Endothelial cell of umbilical vein (primary cell): ENCODE results near the gene PLEKHG4B. TPM values are rescaled to one million over a fixed set of nuclear protein-coding genes. Genes with fewer than 3 reads are reported as not detected.

Source experiments
- BruUV-seq: library from RNA; stranded (reverse); fragments of 400-500 nt; replicated peaks from 2 replicates; lab custom pipeline; 2021; lab: Mats Ljungman, UMichigan
- CTCF ChIA-PET: fragments of 300-600, 350-600 bp; sonication (Branson Sonifier 250); formaldehyde crosslinking; loops from one replicate; lab custom pipeline; 2021; ENCODE audit warnings: antibody characterized with exemption, inconsistent platforms; lab: Charles Lee
- POLR2A ChIA-PET: fragments of 300-600, 350-600 bp; sonication (Branson Sonifier 250); formaldehyde crosslinking; loops from one replicate; lab custom pipeline; 2021; ENCODE audit warnings: antibody characterized with exemption, inconsistent platforms; lab: Charles Lee
- DNase-seq: peaks from one replicate; pipeline ENCODE4 v3.0.0-alpha.2; 2011; ENCODE audit warnings: low read depth, low spot score
- FAIRE-seq: peaks from 2 replicates; lab custom pipeline; 2011; peaks lifted over from hg19 to GRCh38; lab: Jason Lieb, UNC
- H2AFZ ChIP-seq: 2 replicates; pipeline ENCODE4 v1.6.0; 2012; ENCODE audit warnings: low read depth, low read length, control low read depth, inconsistent platforms
- H3K27ac ChIP-seq: 2 replicates; pipeline ENCODE4 v1.5.1; 2011; ENCODE audit warnings: low read depth, mild to moderate bottlenecking, control low read depth, low read length, moderate library complexity; ENCODE audit not compliant: insufficient read depth
- H3K27me3 ChIP-seq, 2 experiments: 2 replicates each; pipeline versions ENCODE4 v1.6.0 to v1.6.1; 2011; ENCODE audit warnings: low read length in 2 of 2, mixed read lengths in 1 of 2; ENCODE audit not compliant: control insufficient read depth in 2 of 2, insufficient read depth in 2 of 2
- H3K36me3 ChIP-seq, 2 experiments: 2 replicates in 1 of 2; 3 replicates in 1 of 2; pipeline ENCODE4 v1.5.1; 2011; ENCODE audit warnings: low read length in 2 of 2, mild to moderate bottlenecking in 1 of 2, moderate library complexity in 1 of 2; ENCODE audit not compliant: control insufficient read depth in 2 of 2, insufficient read depth in 2 of 2; ENCODE audit errors: extremely low read depth in 1 of 2
- H3K4me1 ChIP-seq: 3 replicates; pipeline ENCODE4 v1.5.1; 2011; ENCODE audit warnings: mild to moderate bottlenecking, low read length; ENCODE audit not compliant: control insufficient read depth, insufficient read depth; ENCODE audit errors: extremely low read depth
- H3K4me2 ChIP-seq: 2 replicates; pipeline ENCODE4 v1.6.1; 2011; ENCODE audit warnings: low read length, control low read depth, mixed read lengths; ENCODE audit not compliant: insufficient read depth
- H3K4me3 ChIP-seq, 3 experiments: fragments of 200-600 bp in 1 of 3; sonication (generic), shearing (Covaris generic) in 1 of 3; replicated peaks in 1 of 3; 2 replicates each; pipeline ENCODE4 v1.5.1; 2011 to 2016; ENCODE audit warnings: control low read depth in 3 of 3, low read length in 3 of 3, mild to moderate bottlenecking in 2 of 3, inconsistent platforms in 1 of 3, low read depth in 1 of 3, moderate library complexity in 1 of 3; ENCODE audit not compliant: insufficient read depth in 1 of 3
- H3K79me2 ChIP-seq: 2 replicates; pipeline ENCODE4 v1.6.0; 2012; ENCODE audit warnings: low read length, inconsistent platforms; ENCODE audit not compliant: control insufficient read depth, insufficient read depth
- H3K9ac ChIP-seq: replicated peaks from 2 replicates; pipeline ENCODE3; 2011; ENCODE audit warnings: low read length, control low read depth; ENCODE audit not compliant: insufficient read depth; ENCODE audit errors: extremely low read depth
- H3K9me1 ChIP-seq: replicated peaks from 3 replicates; pipeline ENCODE4 v1.6.0; 2011; ENCODE audit warnings: mild to moderate bottlenecking, low read length; ENCODE audit not compliant: control insufficient read depth, insufficient read depth; ENCODE audit errors: extremely low read depth
- H3K9me3 ChIP-seq: replicated peaks from 2 replicates; pipeline ENCODE4 v1.5.1; 2012; ENCODE audit warnings: low read length, inconsistent platforms; ENCODE audit not compliant: control insufficient read depth, insufficient read depth
- H4K20me1 ChIP-seq: replicated peaks from 2 replicates; pipeline ENCODE3; 2011; ENCODE audit warnings: mild to moderate bottlenecking, low read length; ENCODE audit not compliant: control insufficient read depth, insufficient read depth; ENCODE audit errors: extremely low read depth
- EZH2 ChIP-seq: IDR thresholded peaks from 2 replicates; pipeline ENCODE4 v1.6.1; 2012; ENCODE audit warnings: borderline replicate concordance, low read depth, mild to moderate bottlenecking, moderate library complexity, low read length, inconsistent platforms; ENCODE audit not compliant: severe bottlenecking
- FOS ChIP-seq: IDR thresholded peaks from 2 replicates; pipeline ENCODE4 v1.6.1; 2011; ENCODE audit warnings: mild to moderate bottlenecking, low read length, moderate library complexity, borderline replicate concordance; ENCODE audit not compliant: insufficient read depth
- GATA2 ChIP-seq: IDR thresholded peaks from 2 replicates; pipeline ENCODE4 v1.7.0; 2011; ENCODE audit warnings: low read depth, mild to moderate bottlenecking, moderate library complexity, mixed read lengths, low read length; ENCODE audit not compliant: insufficient read length, insufficient read depth
- JUN ChIP-seq: IDR thresholded peaks from 2 replicates; pipeline ENCODE4 v1.6.1; 2011; ENCODE audit warnings: borderline replicate concordance, low read depth; ENCODE audit not compliant: insufficient read length, insufficient read depth
- MYC ChIP-seq: IDR thresholded peaks from one replicate; pipeline ENCODE4 v1.6.1; 2011; ENCODE audit warnings: mild to moderate bottlenecking, low read depth, low read length
- POLR2A ChIP-seq: IDR thresholded peaks from 2 replicates; pipeline ENCODE4 v1.6.1; 2012; ENCODE audit warnings: low read depth, mild to moderate bottlenecking, control low read depth, low read length
- POLR2AphosphoS5 ChIP-seq: IDR thresholded peaks from 2 replicates; pipeline ENCODE4 v1.6.1; 2012; ENCODE audit warnings: low read depth, mild to moderate bottlenecking, control low read depth, low read length, moderate library complexity; ENCODE audit not compliant: insufficient read depth
- dilution Hi-C: fragments of 300-500 bp; cut with MboI; formaldehyde crosslinking; loops from one replicate; pipeline ENCODE4 v1.15.0; 2019; ENCODE audit warnings: low sequenced_read_pairs; ENCODE audit not compliant: extremely low pct_ligation_motif_present
- intact Hi-C: fragments of 100-400 bp; cut with micrococcal nuclease; formaldehyde crosslinking; loops from one replicate; pipeline ENCODE4 v1.10.0; 2022
- polyA plus RNA-seq, 4 experiments: library from polyadenylated mRNA; depleted of rRNA in 3 of 4; stranded (reverse) in 3 of 4; unstranded in 1 of 4; fragments of >200 nt; gene quantifications; 2 replicates each; pipeline versions ENCODE4 v1.2.1 to v1.2.3, GENCODE V29; 2011 to 2012; ENCODE audit warnings: missing spikeins in 1 of 4
- total RNA-seq: library from RNA; stranded (reverse); gene quantifications from 2 replicates; pipeline ENCODE4 v1.2.3, GENCODE V29; 2021
- TF ChIP-seq, protein P1 (sequence below): IDR thresholded peaks from 2 replicates; pipeline ENCODE4 v1.6.1; 2011; ENCODE audit not compliant: insufficient read depth, insufficient read length
- TF ChIP-seq, protein P2 (sequence below), 2 donors: IDR thresholded peaks; 1 replicate in 1 of 2; 2 replicates in 1 of 2; pipeline ENCODE4 v1.5.1; 2011; ENCODE audit warnings: low read length in 2 of 2, mild to moderate bottlenecking in 2 of 2, moderate library complexity in 2 of 2, control low read depth in 1 of 2, inconsistent platforms in 1 of 2, low read depth in 1 of 2; ENCODE audit not compliant: insufficient read depth in 1 of 2; ENCODE audit errors: extremely low read depth in 1 of 2

The PLEKHG4B gene
- total and polyA plus RNA-seq, 2 donors (not counting 3 experiments of a cell fraction or from before 2014, with no cell fraction given), result not detected

DNA sequence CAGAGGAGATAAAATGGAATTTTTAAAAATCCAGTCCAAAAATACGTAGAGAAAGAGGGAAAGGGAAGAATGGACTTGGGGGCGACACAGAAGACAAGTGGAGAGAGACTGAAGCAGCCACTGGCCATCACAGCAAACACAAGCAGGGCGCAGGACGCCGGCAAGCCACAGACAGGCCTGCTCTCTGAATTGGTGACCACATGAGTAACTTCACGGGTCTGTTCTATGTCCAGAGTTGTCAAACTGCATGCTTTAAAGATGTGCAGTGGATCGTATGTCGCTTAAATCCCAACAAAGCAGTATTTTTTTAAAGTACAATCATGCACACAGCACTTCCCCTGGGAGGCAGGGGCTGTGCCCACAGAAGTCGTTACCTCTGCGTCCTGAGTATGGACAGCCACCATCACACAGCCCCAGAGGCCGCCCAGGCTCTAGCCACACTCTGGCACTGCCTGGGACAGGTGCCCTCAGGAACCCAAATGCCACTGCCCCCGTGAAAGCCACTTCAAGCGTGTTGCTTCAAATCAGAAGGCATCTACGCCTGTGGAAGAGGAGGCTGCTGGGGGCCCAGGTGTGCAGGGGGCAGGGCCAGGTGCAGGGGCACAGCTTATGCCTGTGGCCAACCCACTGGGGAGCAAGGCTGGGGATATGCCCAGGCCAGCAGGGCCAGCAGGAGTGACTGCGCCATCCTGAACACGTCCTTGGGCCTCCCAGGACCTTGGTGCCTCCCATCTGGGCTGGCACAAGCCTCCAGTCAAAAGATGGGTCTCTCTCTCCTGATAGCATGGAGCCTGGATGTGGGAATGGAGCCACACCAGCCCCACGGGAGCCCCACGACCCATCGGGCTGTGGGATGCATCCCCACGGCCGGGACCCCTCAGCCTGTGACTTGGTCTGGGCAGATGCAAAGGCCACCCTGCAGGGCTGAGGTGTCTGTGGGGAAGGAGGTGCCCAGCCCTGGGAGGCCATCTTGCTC, 93.4 kb downstream of the PLEKHG4B start:
- POLR2A ChIA-PET, result no interaction called here
- no peak for FAIRE-seq
- no peak overlapping the region for H2AFZ ChIP-seq
- DNase-seq, result no peak
- CTCF ChIA-PET, result interaction anchor here (0.9 kb wide), 1 partner anchor 159 kb away, joined by 3 read pairs; no protein-coding TSS in a partner anchor
- no peaks in the 10 kb centered on the region for H3K9me1 ChIP-seq
- H3K79me2 ChIP-seq, result no peaks in the 10 kb centered on the region
- H3K27ac ChIP-seq, result no peak overlapping the region
- no peak overlapping the region for H3K4me3 ChIP-seq
- H3K27me3 ChIP-seq, result peaks cover 2% of the 10 kb centered on the region in 2 experiments
- dilution Hi-C loops (no loop called here), intact Hi-C loops (loop anchor here (5.0 kb wide), 1 partner anchor 137 kb away; the partner anchor contains the start of gene AHRR)
- no peaks in the 10 kb centered on the region for H3K4me1 ChIP-seq
- no peak overlapping the region for H3K9ac ChIP-seq
- no peaks in the 10 kb centered on the region for H3K36me3 ChIP-seq
- no peak for TF ChIP-seq JUN
- TF ChIP-seq POLR2AphosphoS5, result no peak
- no peak for TF ChIP-seq POLR2A
- no peak for TF ChIP-seq EZH2
- TF ChIP-seq FOS, result no peak
- TF ChIP-seq GATA2, result no peak
- no peak for TF ChIP-seq MYC
- TF ChIP-seq, protein P1, sequence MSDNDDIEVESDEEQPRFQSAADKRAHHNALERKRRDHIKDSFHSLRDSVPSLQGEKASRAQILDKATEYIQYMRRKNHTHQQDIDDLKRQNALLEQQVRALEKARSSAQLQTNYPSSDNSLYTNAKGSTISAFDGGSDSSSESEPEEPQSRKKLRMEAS, result no peak
- TF ChIP-seq, protein P2, sequence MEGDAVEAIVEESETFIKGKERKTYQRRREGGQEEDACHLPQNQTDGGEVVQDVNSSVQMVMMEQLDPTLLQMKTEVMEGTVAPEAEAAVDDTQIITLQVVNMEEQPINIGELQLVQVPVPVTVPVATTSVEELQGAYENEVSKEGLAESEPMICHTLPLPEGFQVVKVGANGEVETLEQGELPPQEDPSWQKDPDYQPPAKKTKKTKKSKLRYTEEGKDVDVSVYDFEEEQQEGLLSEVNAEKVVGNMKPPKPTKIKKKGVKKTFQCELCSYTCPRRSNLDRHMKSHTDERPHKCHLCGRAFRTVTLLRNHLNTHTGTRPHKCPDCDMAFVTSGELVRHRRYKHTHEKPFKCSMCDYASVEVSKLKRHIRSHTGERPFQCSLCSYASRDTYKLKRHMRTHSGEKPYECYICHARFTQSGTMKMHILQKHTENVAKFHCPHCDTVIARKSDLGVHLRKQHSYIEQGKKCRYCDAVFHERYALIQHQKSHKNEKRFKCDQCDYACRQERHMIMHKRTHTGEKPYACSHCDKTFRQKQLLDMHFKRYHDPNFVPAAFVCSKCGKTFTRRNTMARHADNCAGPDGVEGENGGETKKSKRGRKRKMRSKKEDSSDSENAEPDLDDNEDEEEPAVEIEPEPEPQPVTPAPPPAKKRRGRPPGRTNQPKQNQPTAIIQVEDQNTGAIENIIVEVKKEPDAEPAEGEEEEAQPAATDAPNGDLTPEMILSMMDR (IDR thresholded peaks at IDR 0.05; ENCODE audit: extremely low read depth in 1 of 2, insufficient read depth in 1 of 2, low read depth in 1 of 2, low read length in 2 of 2), result no peak
- no peaks in the 10 kb centered on the region for H4K20me1 ChIP-seq
- H3K4me2 ChIP-seq, result no peak overlapping the region
- BruUV-seq, result no TSS peak
- no peaks in the 10 kb centered on the region for H3K9me3 ChIP-seq
